NCI-H748 treated with DMSO at 0.1 percent for 48 hours (cell line): ENCODE results near the gene DISC1.
"Not testable (repeated sequence)": the region's sequence is repeated elsewhere in the genome, so short reads cannot be mapped to it uniquely, and the experiment has no call there.

Experiments used
- DNase-seq: peaks from one replicate; lab custom pipeline; 2025; lab: John Stamatoyannopoulos, UW

DISC1 gene

GRCh38 chr1:231639819-231640218, 13.2 kb downstream of the DISC1 start:
- DNase-seq, result no peak

DNA sequence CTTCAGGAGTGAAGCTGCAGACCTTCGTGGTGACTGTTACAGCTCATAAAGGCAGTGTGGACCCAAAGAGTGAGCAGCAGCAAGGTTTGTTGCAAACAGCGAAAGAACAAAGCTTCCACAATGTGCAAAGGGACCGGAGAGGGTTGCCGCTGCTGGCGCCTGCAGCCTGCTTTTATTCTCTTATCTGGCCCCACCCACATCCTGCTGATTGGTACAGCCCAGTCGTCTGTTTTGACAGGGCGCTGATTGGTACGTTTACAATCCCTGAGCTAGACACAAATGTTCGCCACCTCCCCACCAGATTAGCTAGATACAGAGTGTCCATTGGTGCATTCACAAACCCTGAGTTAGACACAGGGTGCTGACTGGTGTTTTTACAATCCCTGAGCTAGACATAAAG, 14.9 kb downstream of the DISC1 start:
- not testable (repeated sequence) for DNase-seq

DNA sequence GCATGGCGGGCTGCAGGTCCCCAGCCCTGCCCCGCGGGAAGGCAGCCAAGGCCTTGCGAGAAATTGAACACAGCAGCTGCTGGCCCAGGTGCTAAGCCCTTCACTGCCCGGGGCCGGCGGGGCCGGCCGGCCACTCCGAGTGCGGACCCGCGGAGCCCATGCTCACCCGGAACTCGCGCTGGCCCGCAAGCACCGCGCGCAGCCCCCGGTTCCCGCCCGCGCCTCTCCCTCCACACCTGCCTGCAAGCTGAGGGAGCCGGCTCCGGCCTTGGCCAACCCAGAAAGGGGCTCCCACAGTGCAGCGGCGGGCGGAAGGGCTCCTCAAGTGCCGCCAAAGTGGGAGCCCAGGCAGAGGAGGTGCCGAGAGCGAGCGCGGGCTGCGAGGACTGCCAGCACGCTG, 15.5 kb downstream of the DISC1 start:
- not testable (repeated sequence) for DNase-seq

GRCh38 chr1:231642618-231643017, 16.0 kb downstream of the DISC1 start:
- DNase-seq, result no peak

DNA sequence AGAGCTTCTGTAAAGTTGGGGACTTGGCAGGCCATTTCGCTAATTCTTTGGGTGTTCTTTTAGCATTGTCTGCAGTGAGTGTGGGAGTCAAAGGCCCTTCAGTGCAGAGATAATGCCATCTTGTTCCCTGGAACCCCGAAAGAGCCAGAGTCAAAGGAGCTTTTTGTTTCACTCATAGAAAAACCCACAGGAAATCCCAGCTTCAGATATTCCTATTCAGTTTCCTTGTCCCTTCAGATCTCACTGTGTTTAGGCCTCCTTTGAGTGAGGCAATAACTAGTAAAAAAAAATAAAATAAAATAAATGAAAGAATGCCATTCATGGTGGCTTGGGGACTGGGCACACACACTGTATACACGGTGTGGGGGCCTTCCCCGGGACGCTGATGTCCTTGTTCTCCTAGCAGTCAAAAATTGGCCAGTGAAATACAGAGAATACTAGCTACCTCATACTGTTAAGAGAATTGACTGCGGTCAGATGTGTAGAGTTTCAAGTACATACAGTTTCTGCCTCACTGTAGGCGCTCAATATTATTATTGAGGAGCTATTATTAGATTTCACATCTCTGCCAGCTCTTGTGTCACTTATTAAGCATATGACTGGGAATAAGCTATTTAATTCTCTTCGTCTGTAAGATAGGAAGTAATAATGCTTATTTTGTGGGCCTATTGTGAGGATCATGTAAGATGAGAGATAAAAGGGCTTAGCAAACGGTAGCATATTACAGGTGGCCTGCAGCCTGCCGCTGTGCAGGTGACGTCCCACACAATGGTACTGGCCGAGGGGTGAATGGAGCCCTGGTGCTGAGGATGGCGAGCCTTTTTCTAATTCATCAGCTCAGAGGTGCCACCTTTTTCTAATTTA, 16.7 kb downstream of the DISC1 start:
- no peak for DNase-seq

DNA sequence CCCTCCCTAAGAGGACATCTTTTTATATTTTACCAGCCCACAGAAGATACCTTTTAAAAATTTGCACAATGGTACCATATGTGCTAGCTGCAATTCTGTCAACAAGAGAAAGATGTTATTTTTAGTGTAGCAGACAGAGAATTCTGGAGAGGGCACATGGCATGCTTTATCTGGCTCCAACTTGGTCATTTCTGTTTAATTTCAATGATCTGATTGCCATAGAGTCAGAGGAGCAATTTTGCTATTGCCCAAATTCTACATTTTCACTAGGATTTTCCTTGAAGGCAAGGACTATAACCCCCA, 17.3 kb downstream of the DISC1 start:
- DNase-seq, result no peak

- DNase-seq, result not testable (repeated sequence)
These were observed 19.0 kb downstream of the DISC1 start for GRCh38 chr1:231645634-231646033.

DNA sequence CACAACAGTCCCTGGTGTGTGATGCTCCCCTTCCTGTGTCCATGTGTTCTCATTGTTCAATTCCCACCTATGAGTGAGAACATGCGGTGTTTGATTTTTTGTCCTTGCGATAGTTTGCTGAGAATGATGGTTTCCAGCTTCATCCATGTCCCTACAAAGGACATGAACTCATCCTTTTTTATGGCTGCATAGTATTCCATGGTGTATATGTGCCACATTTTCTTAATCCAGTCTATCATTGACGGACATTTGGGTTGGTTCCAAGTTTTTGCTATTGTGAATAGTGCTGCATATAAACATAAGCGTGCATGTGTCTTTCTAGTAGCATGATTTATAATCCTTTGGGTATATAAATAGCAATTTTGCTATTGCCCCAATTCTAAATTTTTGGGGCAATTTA, 19.6 kb downstream of the DISC1 start:
- DNase-seq, result not testable (repeated sequence)

- peak; percentile 9 for DNase-seq
These were observed 25.2 kb downstream of the DISC1 start for GRCh38 chr1:231651621-231652260.

DNA sequence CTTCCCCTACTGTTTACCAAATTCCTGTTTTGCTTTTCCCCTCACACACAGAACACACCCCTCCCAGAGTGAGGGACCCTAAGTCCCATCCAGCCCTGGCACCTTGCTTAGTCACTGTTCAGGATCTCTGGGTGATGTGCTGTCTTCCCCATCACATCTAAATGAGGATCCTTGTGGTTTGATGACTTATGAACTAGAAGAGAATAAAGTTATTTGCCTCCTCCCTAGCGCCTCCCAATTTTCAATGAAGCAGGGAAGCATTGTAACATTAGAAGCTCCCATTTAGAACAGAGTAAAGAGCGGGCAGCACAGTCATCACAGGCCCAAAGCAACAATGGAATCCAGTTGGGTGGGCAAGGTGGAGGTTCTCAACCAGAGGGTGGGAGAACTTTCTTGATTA, 27.0 kb downstream of the DISC1 start:
- no peak for DNase-seq

DNA sequence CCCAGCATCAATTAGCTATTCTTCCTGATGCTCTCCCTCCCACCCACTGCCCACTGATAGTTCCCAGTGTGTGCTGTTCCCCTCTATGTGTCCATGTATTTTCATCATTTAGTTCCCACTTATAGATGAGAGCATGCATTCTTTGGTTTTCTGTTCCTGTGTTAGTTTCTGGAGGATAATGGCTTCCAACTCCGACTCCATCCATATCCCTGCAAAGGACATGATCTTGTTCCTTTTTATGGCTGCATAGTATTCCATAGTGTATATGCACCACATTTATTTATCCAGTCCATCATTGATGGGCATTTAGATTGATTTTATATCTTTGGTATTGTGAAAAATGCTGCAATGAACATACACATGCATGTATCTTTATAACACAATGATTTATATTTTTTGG, 30.2 kb downstream of the DISC1 start:
- DNase-seq, result no peak

DNA sequence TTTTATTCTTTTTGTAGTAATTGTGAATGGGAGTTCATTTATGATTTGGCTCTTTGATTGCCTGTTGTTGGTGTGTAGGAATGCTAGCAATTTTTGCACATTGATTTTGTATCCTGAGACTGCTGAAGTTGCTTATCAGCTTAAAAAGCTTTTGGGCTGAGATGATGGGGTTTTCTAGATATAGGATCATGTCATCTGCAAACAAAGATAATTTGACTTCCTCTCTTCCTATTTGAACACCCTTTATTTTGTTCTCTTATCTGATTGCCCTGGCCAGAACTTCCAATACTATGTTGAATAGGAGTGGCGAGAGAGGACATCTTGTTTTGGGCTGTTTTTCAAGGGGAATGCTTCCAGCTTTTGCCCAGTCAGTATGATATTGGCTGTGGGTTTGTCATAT, 31.6 kb downstream of the DISC1 start:
- not testable (repeated sequence) for DNase-seq

GRCh38 chr1:231660198-231660597, 33.6 kb downstream of the DISC1 start:
- no peak for DNase-seq

DNA sequence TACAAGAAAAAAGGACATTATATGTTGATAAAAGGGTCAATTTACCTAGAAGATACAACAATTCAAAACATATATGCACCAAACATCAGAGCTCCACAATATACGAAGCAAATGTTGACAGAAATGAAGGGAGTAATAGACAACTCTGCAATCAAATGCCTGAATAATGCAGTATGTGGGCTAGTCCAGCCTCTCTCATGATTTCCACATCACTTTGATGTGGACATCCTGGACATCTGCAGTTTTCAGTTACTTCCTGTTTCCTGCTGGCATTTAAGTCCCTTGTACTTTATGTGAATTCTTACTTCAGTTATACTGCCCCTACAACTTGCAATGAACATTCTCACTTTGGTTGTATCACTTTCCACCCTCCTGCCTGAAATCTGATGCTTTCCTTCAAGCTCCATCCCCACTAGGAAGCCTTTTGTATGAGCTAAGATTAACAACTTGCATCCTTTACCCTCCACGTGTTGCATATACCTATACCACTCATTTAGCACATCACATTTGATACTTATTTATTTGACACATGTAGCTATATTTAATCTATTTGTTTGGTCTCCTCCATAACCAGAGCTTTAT, 36.7 kb downstream of the DISC1 start:
- no peak for DNase-seq

- no peak for DNase-seq
These were observed 38.5 kb downstream of the DISC1 start for GRCh38 chr1:231665101-231665500.

GRCh38 chr1:231665726-231666125, 39.1 kb downstream of the DISC1 start:
- no peak for DNase-seq

DNA sequence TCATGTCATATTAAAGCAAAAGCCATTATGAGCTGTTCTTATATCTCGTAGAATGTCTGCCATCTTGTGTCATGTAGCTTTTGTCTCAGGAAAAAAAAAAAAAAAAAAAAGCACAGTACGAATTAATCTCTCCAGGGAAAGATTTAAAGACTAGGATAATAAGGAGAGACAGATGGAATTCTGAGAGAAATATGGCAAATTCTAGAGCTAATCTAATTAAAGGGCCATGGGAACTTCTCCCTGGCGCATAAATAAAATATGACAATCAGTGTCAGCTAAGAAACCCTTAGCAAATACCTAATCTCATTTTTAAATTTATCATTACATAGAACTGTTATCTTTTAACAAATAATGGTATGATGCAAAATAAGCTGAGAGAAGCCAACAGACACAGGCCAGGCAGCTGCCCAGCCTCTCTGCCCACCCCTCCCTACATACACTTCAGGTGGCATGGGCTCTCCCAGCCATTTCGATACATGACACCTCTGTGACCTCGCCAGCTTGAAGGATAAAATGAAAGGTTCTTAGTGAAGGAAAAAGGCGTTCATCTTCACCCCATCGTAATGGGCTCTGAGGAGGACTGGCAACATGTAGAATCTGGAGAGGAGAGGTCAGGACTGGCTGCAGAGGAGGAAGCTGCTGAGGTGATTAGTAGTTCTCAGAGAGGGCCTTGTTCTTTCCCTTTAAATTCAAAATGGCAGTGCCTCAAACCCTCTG, 39.8 kb downstream of the DISC1 start:
- no peak for DNase-seq

DNA sequence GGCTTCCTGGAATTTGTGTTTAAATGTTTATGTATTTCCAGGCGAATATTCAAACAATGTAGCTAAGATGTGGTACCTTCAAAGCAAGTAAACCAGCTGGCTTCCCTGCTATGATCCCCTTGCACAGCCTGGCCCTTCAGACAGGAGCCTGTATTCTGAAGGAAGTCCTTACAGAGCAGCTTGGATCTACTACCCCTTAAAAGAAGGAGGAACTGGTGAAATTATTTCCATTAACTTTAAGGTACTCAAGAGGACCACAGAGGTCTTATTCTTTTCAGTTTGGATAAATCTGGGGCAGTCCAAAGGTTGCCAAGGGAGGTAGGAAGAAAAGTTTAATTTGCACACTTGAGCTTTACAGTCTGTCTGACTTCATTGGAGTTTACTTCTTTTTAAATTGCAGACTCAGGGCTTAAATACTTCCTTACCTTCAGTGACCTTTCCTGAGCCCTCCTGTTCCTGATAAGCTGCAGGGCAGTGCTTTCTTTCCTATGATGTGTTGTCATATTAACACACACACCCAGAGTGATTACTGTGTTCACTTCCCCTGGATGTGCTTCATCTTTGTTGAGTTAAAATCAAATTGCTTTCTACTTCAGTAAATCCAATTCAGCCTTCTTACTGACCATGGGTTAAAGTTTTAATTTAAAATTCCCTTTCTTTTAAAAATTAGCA, 40.5 kb downstream of the DISC1 start:
- no peak for DNase-seq

- DNase-seq, result no peak
These were observed 41.4 kb downstream of the DISC1 start for GRCh38 chr1:231667896-231668506.

- no peak for DNase-seq
These were observed 42.2 kb downstream of the DISC1 start for GRCh38 chr1:231668826-231669225.

GRCh38 chr1:231669864-231670621, 43.5 kb downstream of the DISC1 start:
- DNase-seq, result not testable (repeated sequence)
